Keratinocyte (primary cell): ENCODE data around the gene GALNS. TPM values are rescaled to one million over a fixed set of nuclear protein-coding genes. Genes with fewer than 3 reads are reported as not detected.

Experiments used
- DNase-seq: peaks from one replicate; pipeline ENCODE4 v3.0.0-alpha.2; 2011; ENCODE audit warnings: low read depth, missing footprints, low spot score
- FAIRE-seq: peaks from 2 replicates; lab custom pipeline; 2011; peaks lifted over from hg19 to GRCh38; lab: Jason Lieb, UNC
- H2AFZ ChIP-seq: 2 replicates; pipeline ENCODE4 v1.6.0; 2012; ENCODE audit warnings: low read length, control low read depth, inconsistent platforms; ENCODE audit not compliant: control insufficient read depth
- H3K27ac ChIP-seq: 2 replicates; pipeline ENCODE4 v1.5.1; 2011; ENCODE audit warnings: low read length; ENCODE audit not compliant: control insufficient read depth, insufficient read depth
- H3K27me3 ChIP-seq: 3 replicates; pipeline ENCODE4 v1.6.0; 2011; ENCODE audit warnings: low read length; ENCODE audit not compliant: control insufficient read depth, insufficient read depth; ENCODE audit errors: extremely low read depth
- H3K36me3 ChIP-seq, 2 experiments: 2 replicates in 1 of 2; 3 replicates in 1 of 2; pipeline ENCODE4 v1.5.1; 2011; ENCODE audit warnings: low read length in 2 of 2, mild to moderate bottlenecking in 1 of 2; ENCODE audit not compliant: control insufficient read depth in 2 of 2, insufficient read depth in 2 of 2; ENCODE audit errors: extremely low read depth in 1 of 2
- H3K4me1 ChIP-seq: 3 replicates; pipeline ENCODE4 v1.5.1; 2011; ENCODE audit warnings: low read length; ENCODE audit not compliant: control insufficient read depth, insufficient read depth; ENCODE audit errors: extremely low read depth
- H3K4me2 ChIP-seq: 3 replicates; pipeline ENCODE4 v1.6.0; 2011; ENCODE audit warnings: low read depth, low read length; ENCODE audit not compliant: control insufficient read depth, insufficient read depth; ENCODE audit errors: extremely low read depth
- H3K4me3 ChIP-seq, 3 experiments: fragments of 200-600 bp in 1 of 3; sonication (generic) in 1 of 3; 2 replicates in 2 of 3; 3 replicates in 1 of 3; pipeline ENCODE4 v1.5.1; 2011 to 2016; ENCODE audit warnings: low read length in 3 of 3, mild to moderate bottlenecking in 3 of 3, control low read depth in 2 of 3, inconsistent platforms in 1 of 3, low read depth in 1 of 3, mixed read lengths in 1 of 3, mixed run types in 1 of 3, moderate library complexity in 1 of 3; ENCODE audit not compliant: control insufficient read depth in 2 of 3, insufficient read depth in 2 of 3; ENCODE audit errors: extremely low read depth in 1 of 3
- H3K79me2 ChIP-seq: 2 replicates; pipeline ENCODE4 v1.6.0; 2012; ENCODE audit warnings: low read length; ENCODE audit not compliant: control insufficient read depth, insufficient read depth
- H3K9ac ChIP-seq: 3 replicates; pipeline ENCODE4 v1.6.0; 2011; ENCODE audit warnings: low read length; ENCODE audit not compliant: control insufficient read depth, insufficient read depth; ENCODE audit errors: extremely low read depth
- H3K9me1 ChIP-seq: 3 replicates; pipeline ENCODE4 v1.6.0; 2011; ENCODE audit warnings: low read length; ENCODE audit not compliant: control insufficient read depth, insufficient read depth; ENCODE audit errors: extremely low read depth
- H3K9me3 ChIP-seq: 2 replicates; pipeline ENCODE4 v1.5.1; 2012; ENCODE audit warnings: low read depth, low read length; ENCODE audit not compliant: control insufficient read depth
- H4K20me1 ChIP-seq: 3 replicates; pipeline ENCODE4 v1.6.0; 2011; ENCODE audit warnings: low read length; ENCODE audit not compliant: control insufficient read depth, insufficient read depth; ENCODE audit errors: extremely low read depth
- CTCF ChIP-seq, 3 experiments: IDR thresholded peaks in 1 of 3; conservative IDR thresholded peaks in 1 of 3; optimal IDR thresholded peaks in 1 of 3; 2 replicates in 2 of 3; 3 replicates in 1 of 3; pipeline versions ENCODE3 to v1.5.1; 2011; ENCODE audit warnings: low read length in 3 of 3, mild to moderate bottlenecking in 3 of 3, moderate library complexity in 2 of 3, control low read depth in 1 of 3, inconsistent platforms in 1 of 3; ENCODE audit not compliant: insufficient read depth in 2 of 3; ENCODE audit errors: extremely low read depth in 1 of 3
- EZH2 ChIP-seq: IDR thresholded peaks from one replicate; pipeline ENCODE4 v1.6.1; 2012; ENCODE audit warnings: inconsistent platforms, mild to moderate bottlenecking, low read length, moderate library complexity
- dilution Hi-C: fragments of 300-500 bp; cut with MboI; formaldehyde crosslinking; loops from one replicate; pipeline ENCODE4 v1.7.0; 2020; ENCODE audit warnings: low sequenced_read_pairs; ENCODE audit not compliant: extremely low pct_ligation_motif_present
- polyA plus RNA-seq, 5 experiments: library from polyadenylated mRNA; depleted of rRNA in 3 of 5; stranded (reverse) in 3 of 5; stranded (forward) in 1 of 5; unstranded in 1 of 5; fragments of >200 nt; gene quantifications; 1 replicate in 1 of 5; 2 replicates in 3 of 5; 3 replicates in 1 of 5; pipeline versions ENCODE4 v1.2.1 to v1.2.3, GENCODE V29; 2011 to 2012; ENCODE audit warnings: missing spikeins in 2 of 5, low read depth in 1 of 5, low replicate concordance in 1 of 5

The GALNS gene
- polyA plus RNA-seq, 1 donor (not counting 4 experiments of a cell fraction or from before 2014, with no cell fraction given) = 8.3 TPM

- no peaks in the 10 kb centered on the region for H3K36me3 ChIP-seq
- H2AFZ ChIP-seq = no peak overlapping the region
- H3K9ac ChIP-seq = no peak overlapping the region
- H3K27ac ChIP-seq = no peak overlapping the region
- H3K27me3 ChIP-seq = peaks cover 25% of the 10 kb centered on the region
- no peak for FAIRE-seq
- no peaks in the 10 kb centered on the region for H3K79me2 ChIP-seq
- no peak for DNase-seq
- TF ChIP-seq CTCF (optimal IDR thresholded peaks at IDR 0.05 in 1 of 3, IDR thresholded peaks at IDR 0.05 in 1 of 3, conservative IDR thresholded peaks at IDR 0.05 in 1 of 3; ENCODE audit: extremely low read depth in 1 of 3, insufficient read depth in 2 of 3, low read length in 3 of 3) (no peak), EZH2 (no peak)
- H4K20me1 ChIP-seq = no peaks in the 10 kb centered on the region
- no peak overlapping the region for H3K4me3 ChIP-seq
- H3K9me3 ChIP-seq = no peaks in the 10 kb centered on the region
- H3K4me2 ChIP-seq = no peak overlapping the region
- dilution Hi-C loops = no loop called here
- no peaks in the 10 kb centered on the region for H3K9me1 ChIP-seq
- H3K4me1 ChIP-seq = peaks cover 4% of the 10 kb centered on the region
These were observed 30.2 kb upstream of the GALNS start for GRCh38 chr16:88886845-88887521.

- dilution Hi-C loops = no loop called here
- H3K79me2 ChIP-seq = no peaks in the 10 kb centered on the region
- no peaks in the 10 kb centered on the region for H3K36me3 ChIP-seq
- FAIRE-seq (no peak), DNase-seq (no peak)
- no peak overlapping the region for H3K27ac ChIP-seq
- H3K4me2 ChIP-seq = no peak overlapping the region
- no peaks in the 10 kb centered on the region for H3K9me3 ChIP-seq
- no peaks in the 10 kb centered on the region for H4K20me1 ChIP-seq
- peaks cover 30% of the 10 kb centered on the region for H3K27me3 ChIP-seq
- no peak overlapping the region for H2AFZ ChIP-seq
- peaks cover 9% of the 10 kb centered on the region for H3K4me1 ChIP-seq
- no peaks in the 10 kb centered on the region for H3K9me1 ChIP-seq
- no peak overlapping the region for H3K4me3 ChIP-seq
- TF ChIP-seq EZH2 (no peak), CTCF (optimal IDR thresholded peaks at IDR 0.05 in 1 of 3, IDR thresholded peaks at IDR 0.05 in 1 of 3, conservative IDR thresholded peaks at IDR 0.05 in 1 of 3; ENCODE audit: extremely low read depth in 1 of 3, insufficient read depth in 2 of 3, low read length in 3 of 3) (no peak)
- H3K9ac ChIP-seq = no peak overlapping the region
These were observed 29.7 kb upstream of the GALNS start for GRCh38 chr16:88886420-88886844.
